GM12874 (cell line): ENCODE measurements around the gene DNAJB1.

Source experiments
- TF ChIP-seq, protein P1 (sequence below): IDR thresholded peaks from 2 replicates; pipeline ENCODE4 v1.5.1; 2011; ENCODE audit warnings: low read depth, mild to moderate bottlenecking, control low read depth, low read length, moderate library complexity; ENCODE audit not compliant: insufficient read depth

The DNAJB1 gene

DNA sequence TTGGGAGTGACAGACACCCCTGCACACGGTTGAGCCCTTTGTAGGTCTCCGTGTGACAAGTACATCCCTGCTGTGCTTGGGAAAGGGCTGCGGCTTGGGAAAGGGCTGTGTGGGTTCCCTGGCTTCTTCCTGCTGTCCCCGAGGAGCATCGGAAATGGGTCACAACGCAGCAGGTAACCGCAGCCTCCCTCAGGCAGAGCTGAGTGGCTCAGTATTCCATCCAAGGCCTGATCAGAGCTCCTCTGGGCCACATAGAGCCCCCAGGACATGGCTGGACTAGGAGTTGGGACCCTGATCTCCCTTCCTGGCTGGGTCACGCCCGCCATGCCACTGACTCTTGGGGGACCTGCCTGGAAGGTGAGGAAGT lies 27.5 kb upstream of the DNAJB1 start:
- TF ChIP-seq, protein P1, sequence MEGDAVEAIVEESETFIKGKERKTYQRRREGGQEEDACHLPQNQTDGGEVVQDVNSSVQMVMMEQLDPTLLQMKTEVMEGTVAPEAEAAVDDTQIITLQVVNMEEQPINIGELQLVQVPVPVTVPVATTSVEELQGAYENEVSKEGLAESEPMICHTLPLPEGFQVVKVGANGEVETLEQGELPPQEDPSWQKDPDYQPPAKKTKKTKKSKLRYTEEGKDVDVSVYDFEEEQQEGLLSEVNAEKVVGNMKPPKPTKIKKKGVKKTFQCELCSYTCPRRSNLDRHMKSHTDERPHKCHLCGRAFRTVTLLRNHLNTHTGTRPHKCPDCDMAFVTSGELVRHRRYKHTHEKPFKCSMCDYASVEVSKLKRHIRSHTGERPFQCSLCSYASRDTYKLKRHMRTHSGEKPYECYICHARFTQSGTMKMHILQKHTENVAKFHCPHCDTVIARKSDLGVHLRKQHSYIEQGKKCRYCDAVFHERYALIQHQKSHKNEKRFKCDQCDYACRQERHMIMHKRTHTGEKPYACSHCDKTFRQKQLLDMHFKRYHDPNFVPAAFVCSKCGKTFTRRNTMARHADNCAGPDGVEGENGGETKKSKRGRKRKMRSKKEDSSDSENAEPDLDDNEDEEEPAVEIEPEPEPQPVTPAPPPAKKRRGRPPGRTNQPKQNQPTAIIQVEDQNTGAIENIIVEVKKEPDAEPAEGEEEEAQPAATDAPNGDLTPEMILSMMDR: no peak

DNA sequence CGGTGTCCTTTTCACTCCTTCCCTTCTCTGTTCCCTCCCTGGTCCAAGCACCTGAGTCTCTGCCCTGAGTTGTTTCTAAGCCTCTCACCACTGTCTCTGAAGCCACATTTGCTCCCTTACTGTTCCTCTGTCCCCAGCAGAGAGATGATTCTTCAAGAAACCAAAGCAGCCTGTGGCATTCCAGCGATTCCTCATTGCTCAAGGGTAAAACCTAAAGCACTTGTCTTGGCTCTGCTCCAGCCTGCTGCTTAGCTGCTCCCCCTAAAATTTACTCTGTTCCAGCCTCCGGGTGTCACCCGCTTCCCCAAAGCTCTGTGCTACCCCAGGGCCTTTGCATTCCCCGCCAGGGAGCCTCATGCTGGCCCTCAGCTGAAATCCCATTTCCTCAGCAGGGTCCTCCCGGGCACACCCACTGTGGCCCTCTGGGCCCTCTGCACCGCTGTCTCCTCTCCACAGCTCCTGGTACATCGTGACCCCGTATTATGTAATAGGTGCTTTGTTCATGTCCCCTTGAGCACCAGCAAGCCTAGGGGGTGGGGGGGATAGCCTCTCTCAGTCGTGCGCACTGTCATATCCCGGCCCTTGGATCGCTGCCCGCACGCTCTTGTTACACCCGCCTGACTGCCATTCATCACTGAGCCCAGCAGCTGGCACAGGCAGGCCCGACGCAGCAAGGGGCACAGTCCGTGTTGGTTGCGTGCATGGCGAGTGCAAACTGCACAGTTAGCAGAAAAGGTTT lies 26.9 kb upstream of the DNAJB1 start:
- TF ChIP-seq, protein P1: no peak

DNA sequence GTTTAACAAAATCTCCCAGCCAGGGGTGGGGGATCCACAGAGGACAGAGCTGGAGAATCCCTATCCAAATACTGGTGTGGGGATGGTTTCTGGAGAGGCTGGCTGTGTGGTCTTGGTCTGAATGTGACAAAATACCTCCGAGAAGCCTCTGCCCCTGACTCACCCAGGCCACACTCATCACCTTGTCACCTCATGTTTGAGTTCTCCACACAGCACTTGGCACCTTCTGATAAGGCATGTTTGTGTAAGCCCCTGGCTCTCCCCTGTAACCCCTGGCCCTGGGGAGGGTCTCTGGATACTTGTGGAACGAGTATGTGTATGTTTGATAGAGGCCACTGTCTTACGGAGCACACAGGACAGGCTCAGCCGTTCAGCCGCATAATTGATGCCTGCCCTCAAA lies 25.9 kb upstream of the DNAJB1 start:
- TF ChIP-seq, protein P1: no peak

DNA sequence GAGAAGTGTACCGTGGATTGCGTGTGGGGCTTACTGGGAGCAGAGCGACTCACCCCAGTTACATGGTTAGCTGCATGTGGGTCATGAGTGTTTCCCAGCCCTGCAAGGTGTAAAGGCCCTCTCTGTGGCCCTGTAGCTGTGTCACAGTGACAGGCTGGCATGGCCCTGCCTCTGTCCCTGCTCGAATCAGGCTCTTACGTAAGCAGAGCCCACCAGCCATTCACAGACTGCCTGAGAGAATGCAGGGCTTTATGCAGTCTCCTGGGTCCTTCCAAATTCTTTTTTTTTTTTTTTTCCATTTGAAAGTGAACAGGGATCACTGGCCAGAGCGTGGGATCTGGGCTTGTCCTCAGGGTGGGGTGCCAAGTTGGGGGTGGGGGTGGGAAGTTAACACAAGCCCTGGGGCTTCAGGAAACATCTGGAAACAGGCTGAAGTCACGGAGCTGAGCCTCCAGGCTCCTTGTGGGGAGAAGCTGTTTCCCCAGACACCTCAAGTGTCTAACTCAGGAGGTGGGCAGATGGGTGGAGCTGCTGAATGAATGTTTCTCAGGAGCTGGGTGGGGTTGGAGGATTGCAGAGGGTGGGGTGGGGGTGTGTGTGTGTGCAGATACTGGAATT lies 24.6 kb upstream of the DNAJB1 start:
- TF ChIP-seq, protein P1: no peak

DNA sequence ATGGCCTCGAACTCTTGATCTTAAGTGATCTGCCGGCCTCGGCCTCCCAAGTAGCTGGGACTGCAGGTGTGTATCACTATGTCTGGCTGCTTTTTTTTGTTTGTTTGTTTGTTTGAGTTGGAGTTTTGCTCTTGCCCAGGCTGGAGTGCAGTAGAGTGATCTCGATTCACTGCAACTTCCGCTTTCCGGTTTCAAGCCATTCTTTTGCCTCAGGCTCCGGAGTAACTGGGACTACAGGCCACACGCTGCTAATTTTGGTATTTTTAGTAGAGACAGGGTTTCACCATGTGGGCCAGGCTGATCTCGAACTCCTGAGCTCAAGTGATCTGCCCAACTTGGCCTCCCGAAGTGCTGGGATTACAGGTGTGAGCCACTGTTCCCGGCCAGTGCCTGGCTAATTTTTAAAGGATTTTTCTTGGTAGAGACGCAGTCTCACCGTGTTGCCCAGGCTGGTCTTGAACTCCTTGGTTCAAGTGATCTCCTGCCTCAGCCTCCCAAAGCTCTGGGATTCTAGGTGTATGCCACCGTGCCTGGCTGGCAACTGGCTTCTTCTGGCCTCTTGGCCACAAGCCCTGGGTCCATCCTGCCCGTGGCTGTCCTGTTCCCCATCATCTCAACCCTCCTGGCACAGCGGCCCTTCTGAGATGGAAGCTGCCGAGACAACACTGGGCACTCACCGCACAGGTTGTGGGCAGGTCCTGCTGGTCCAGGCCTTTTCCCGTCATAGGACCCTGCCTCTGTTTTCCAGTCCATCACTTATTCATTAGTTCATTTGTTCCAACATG lies 22.7 kb upstream of the DNAJB1 start:
- TF ChIP-seq, protein P1: no peak

DNA sequence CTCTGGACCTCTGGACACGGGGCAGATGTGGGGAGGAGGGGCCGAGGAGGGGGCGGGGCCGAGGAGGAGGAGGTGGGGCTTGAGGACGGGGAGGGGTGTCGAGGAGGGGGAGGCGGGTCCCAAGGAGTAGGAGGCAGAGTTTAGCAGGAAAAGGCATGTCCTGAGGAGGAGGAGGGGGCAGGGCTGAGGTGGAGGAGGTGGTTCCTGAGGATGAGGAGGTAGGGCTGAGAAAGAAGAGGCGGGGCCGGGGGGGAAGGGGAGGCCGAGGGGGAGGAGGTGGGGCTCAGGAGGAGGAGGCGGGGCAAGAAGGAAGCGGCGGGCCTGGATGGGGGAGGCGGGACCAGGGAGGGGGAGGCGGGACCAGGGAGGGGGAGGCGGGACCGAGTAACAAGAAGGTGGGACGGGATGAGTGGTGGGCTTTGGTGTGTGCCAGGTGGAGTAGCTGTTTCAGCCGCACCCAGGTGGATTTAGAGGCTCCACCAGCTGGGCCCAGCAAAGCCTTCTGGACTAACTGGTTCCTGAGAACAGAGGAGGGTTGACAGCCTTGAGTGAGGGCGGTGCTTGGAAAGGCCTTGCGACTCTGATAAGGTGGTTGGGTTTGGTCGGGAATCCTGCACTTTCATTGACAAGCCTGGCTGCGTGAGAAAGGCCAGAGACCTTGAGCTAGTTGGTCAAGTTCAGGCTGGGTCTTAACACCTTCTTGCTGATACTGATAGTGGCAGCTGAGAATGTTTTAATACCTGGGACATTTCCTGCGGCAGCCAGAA lies 18.9 kb upstream of the DNAJB1 start:
- TF ChIP-seq, protein P1: no peak

DNA sequence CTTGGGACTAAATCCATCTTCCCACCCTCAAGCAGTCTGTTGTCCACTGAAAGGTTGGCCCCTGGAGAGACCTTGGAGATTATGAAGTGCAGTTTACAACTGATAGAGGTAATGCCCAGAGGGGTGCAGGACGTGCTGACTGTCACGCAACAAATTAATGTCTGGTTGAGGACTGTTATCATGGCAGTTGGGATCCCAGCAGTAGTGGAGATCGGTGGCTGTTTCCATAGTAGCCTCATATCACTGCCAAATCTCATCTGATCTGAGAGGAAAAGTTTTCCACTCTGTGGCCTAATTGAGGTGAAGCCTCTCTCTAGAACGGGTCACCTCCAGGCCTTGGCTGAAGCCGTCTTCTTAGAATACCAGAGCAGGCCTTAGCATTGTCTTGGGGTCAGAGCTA lies 15.3 kb upstream of the DNAJB1 start:
- TF ChIP-seq, protein P1: no peak
